Chondrocyte (in vitro differentiated cells): ENCODE data around the gene FES. TPM values are rescaled to one million over a fixed set of nuclear protein-coding genes. Genes with fewer than 3 reads are reported as not detected.
A peak's percentile ranks its signal among the peaks of the same experiment; 100 is the strongest.

Experiments
- DNase-seq: peaks from one replicate; pipeline ENCODE4 v3.0.0; 2021; ENCODE audit warnings: mixed read lengths, low spot score
- H3K27ac Mint-ChIP-seq: one replicate; pipeline ENCODE4 v1.8.0; 2021; ENCODE audit warnings: mild to moderate bottlenecking, moderate library complexity, mixed read lengths; ENCODE audit not compliant: unreplicated experiment
- H3K27me3 Mint-ChIP-seq: 2 replicates; pipeline ENCODE4 v1.8.0; 2021; ENCODE audit warnings: low read depth, mixed read lengths
- H3K36me3 Mint-ChIP-seq: 2 replicates; pipeline ENCODE4 v1.8.0; 2021; ENCODE audit warnings: low read depth, mixed read lengths
- H3K4me1 Mint-ChIP-seq: 2 replicates; pipeline ENCODE4 v1.8.0; 2021; ENCODE audit warnings: low read depth, mild to moderate bottlenecking, mixed read lengths
- H3K4me3 Mint-ChIP-seq: one replicate; pipeline ENCODE4 v1.8.0; 2021; ENCODE audit warnings: mild to moderate bottlenecking, moderate library complexity, mixed read lengths; ENCODE audit not compliant: unreplicated experiment
- H3K9me3 Mint-ChIP-seq: 2 replicates; pipeline ENCODE4 v1.8.0; 2021; ENCODE audit warnings: low read depth, mixed read lengths
- total RNA-seq: library from RNA; stranded (reverse); gene quantifications from 3 replicates; pipeline ENCODE4 v1.2.1, GENCODE V29; 2021
- TF ChIP-seq, protein P1 (sequence below): fragments of 200-600 bp; sonication (generic); IDR thresholded peaks from 2 replicates; pipeline ENCODE4 v1.5.0; 2021; ENCODE audit warnings: antibody characterized with exemption, mild to moderate bottlenecking, moderate library complexity

The FES gene
- total RNA-seq, 1 donor from 2014 or later: 2.4 TPM

DNA sequence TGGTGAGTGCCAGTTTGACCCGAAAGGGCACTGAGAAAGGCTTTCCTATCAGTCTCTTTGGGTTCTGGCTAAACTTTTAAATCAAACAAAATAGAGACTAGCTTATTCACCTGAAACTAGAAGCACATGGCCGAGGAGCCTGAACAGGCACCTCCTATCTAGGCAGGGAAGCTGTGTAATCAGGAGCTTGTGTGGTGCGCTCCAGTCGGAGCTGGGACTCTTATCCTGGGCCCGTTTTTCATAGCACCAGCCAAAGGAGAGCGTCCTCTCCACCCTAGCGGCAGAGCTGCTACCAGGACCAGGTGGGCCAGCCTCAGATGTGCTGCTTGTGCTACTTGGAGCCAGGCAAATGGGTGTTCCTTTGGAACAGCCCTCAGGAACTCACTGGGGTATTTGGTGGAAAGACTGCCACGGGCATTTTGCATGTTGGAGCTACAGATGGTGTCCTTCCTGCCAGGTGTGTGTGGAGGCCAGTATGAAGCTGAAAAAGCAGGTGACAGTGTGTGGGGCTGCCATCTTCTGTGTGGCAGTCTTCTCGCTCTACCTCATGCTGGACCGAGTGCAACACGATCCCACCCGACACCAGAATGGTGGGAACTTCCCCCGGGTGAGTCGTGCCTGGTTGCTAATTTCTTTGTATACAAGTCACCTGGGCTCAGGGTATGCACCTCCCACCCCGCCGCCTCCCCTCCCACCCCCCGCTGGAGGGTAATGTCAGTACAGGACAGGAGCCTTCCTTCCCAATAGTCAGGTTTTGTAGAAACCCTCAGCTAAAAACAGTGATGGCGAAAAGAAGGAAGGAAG, 19.6 kb downstream of the FES start:
- TF ChIP-seq, protein P1, sequence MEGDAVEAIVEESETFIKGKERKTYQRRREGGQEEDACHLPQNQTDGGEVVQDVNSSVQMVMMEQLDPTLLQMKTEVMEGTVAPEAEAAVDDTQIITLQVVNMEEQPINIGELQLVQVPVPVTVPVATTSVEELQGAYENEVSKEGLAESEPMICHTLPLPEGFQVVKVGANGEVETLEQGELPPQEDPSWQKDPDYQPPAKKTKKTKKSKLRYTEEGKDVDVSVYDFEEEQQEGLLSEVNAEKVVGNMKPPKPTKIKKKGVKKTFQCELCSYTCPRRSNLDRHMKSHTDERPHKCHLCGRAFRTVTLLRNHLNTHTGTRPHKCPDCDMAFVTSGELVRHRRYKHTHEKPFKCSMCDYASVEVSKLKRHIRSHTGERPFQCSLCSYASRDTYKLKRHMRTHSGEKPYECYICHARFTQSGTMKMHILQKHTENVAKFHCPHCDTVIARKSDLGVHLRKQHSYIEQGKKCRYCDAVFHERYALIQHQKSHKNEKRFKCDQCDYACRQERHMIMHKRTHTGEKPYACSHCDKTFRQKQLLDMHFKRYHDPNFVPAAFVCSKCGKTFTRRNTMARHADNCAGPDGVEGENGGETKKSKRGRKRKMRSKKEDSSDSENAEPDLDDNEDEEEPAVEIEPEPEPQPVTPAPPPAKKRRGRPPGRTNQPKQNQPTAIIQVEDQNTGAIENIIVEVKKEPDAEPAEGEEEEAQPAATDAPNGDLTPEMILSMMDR: no peak
- DNase-seq: no peak
- H3K9me3 Mint-ChIP-seq: no peaks in the 10 kb centered on the region
- H3K27ac Mint-ChIP-seq: no peak overlapping the region
- H3K4me1 Mint-ChIP-seq: peaks cover 20% of the 10 kb centered on the region
- H3K4me3 Mint-ChIP-seq: peak overlapping the region; percentile 74
- no peaks in the 10 kb centered on the region for H3K27me3 Mint-ChIP-seq
- peaks cover 23% of the 10 kb centered on the region for H3K36me3 Mint-ChIP-seq

- no peak overlapping the region for H3K4me3 Mint-ChIP-seq
- no peak for DNase-seq
- H3K27me3 Mint-ChIP-seq: no peaks in the 10 kb centered on the region
- no peaks in the 10 kb centered on the region for H3K9me3 Mint-ChIP-seq
- TF ChIP-seq, protein P1: no peak
- H3K27ac Mint-ChIP-seq: no peak overlapping the region
- H3K36me3 Mint-ChIP-seq: peaks cover 23% of the 10 kb centered on the region
- peaks cover 20% of the 10 kb centered on the region for H3K4me1 Mint-ChIP-seq
Measured at GRCh38 chr15:90904746-90905145, 20.4 kb downstream of the FES start.

DNA sequence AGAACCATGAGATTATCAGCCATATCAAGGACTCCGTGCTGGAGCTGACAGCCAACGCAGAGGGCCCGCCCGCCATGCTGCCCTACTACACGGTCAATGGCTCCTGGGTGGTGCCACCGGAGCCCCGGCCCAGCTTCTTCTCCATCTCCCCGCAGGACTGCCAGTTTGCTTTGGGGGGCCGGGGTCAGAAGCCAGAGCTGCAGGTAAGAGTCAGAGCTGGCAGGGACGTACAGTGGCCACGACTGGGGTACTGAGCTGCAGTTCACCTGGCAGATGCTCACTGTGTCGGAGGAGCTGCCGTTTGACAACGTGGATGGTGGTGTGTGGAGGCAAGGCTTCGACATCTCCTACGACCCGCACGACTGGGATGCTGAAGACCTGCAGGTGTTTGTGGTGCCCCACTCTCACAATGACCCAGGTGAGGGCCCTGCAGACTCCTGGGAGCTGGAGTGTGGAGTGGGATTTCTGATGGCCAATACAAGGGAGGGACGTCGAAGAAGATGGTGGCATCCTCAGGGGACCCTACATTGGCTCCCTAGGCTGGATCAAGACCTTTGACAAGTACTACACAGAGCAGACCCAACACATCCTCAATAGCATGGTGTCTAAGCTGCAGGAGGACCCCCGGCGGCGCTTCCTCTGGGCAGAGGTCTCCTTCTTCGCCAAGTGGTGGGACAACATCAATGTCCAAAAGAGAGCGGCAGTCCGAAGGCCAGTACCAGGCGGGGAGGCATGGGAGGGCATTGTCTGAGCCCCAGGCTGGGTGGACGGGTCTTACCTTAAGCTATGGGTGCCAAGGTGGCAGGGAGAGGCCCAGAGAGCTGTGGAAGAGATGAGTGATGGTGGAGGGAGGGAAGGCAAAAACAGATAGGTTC, 21.2 kb downstream of the FES start:
- DNase-seq: no peak
- TF ChIP-seq, protein P1: no peak
- no peaks in the 10 kb centered on the region for H3K9me3 Mint-ChIP-seq
- H3K4me3 Mint-ChIP-seq: no peak overlapping the region
- H3K4me1 Mint-ChIP-seq: peaks cover 20% of the 10 kb centered on the region
- H3K27ac Mint-ChIP-seq: no peak overlapping the region
- H3K27me3 Mint-ChIP-seq: no peaks in the 10 kb centered on the region
- peaks cover 26% of the 10 kb centered on the region for H3K36me3 Mint-ChIP-seq

GRCh38 chr15:90906181-90906849, 22.0 kb downstream of the FES start:
- Mint-ChIP-seq H3K4me1 (peaks cover 16% of the 10 kb centered on the region), H3K36me3 (peaks cover 26% of the 10 kb centered on the region), H3K9me3 (no peaks in the 10 kb centered on the region), H3K4me3 (no peak overlapping the region), H3K27ac (no peak overlapping the region), H3K27me3 (no peaks in the 10 kb centered on the region)
- DNase-seq: no peak
- TF ChIP-seq, protein P1: no peak
